SK-N-SH (cell line): Measurements from ENCODE around the gene BCO2. TPM values are rescaled to one million over a fixed set of nuclear protein-coding genes. Genes with fewer than 3 reads are reported as not detected.

Experiments used
- CTCF ChIA-PET: fragments of 300-600, 350-600 bp; formaldehyde crosslinking; extraction: SDS; loops from one replicate; lab custom pipeline; 2021; lab: Yijun Ruan, JAX
- POLR2A ChIA-PET: fragments of 350-600 bp; sonication (Branson Sonifier 250); formaldehyde crosslinking; extraction: SDS; loops from one replicate; lab custom pipeline; 2020; ENCODE audit warnings: antibody characterized with exemption, inconsistent platforms; lab: Yijun Ruan, JAX
- DNase-seq: peaks from one replicate; pipeline ENCODE4 v3.0.0; 2012
- H2AFZ ChIP-seq: fragments of 200-600 bp; sonication (generic); 2 replicates; pipeline ENCODE4 v1.8.1; 2016; ENCODE audit warnings: antibody characterized with exemption, mild to moderate bottlenecking, low read depth
- H3F3A ChIP-seq: fragments of 200-600 bp; sonication (generic); replicated peaks from 2 replicates; pipeline ENCODE3; 2016; ENCODE audit warnings: antibody characterized with exemption, mild to moderate bottlenecking; ENCODE audit not compliant: insufficient read depth
- H3K27ac ChIP-seq, 2 experiments: fragments of 200-500 bp in 1 of 2; fragments of 200-600 bp in 1 of 2; sonication (Bioruptor generic) in 1 of 2; sonication (generic), shearing (Covaris generic) in 1 of 2; 2 replicates each; pipeline versions ENCODE4 v1.5.1 to v1.6.1; 2014 to 2016; ENCODE audit warnings: low read depth in 2 of 2, inconsistent platforms in 1 of 2, low read length in 1 of 2, mild to moderate bottlenecking in 1 of 2, mixed read lengths in 1 of 2
- H3K27me3 ChIP-seq: fragments of 200-600 bp; sonication (generic), shearing (Covaris generic); 2 replicates; pipeline ENCODE4 v1.6.1; 2016; ENCODE audit warnings: mixed run types; ENCODE audit not compliant: insufficient read depth
- H3K36me3 ChIP-seq, 2 experiments: fragments of 200-500 bp in 1 of 2; fragments of 200-600 bp in 1 of 2; sonication (Bioruptor generic) in 1 of 2; sonication (generic) in 1 of 2; replicated peaks in 1 of 2; 2 replicates each; pipeline versions ENCODE3 to v1.5.1; 2014 to 2016; ENCODE audit warnings: low read length in 1 of 2, mild to moderate bottlenecking in 1 of 2; ENCODE audit not compliant: insufficient read depth in 2 of 2, control insufficient read depth in 1 of 2
- H3K4me1 ChIP-seq, 2 experiments: fragments of 200-500 bp in 1 of 2; fragments of 200-600 bp in 1 of 2; sonication (Bioruptor generic) in 1 of 2; sonication (generic), shearing (Covaris generic) in 1 of 2; 2 replicates each; pipeline versions ENCODE4 v1.5.1 to v1.6.1; 2014 to 2016; ENCODE audit warnings: low read depth in 1 of 2, low read length in 1 of 2, mixed run types in 1 of 2; ENCODE audit not compliant: insufficient read depth in 2 of 2, control insufficient read depth in 1 of 2
- H3K4me2 ChIP-seq: fragments of 200-600 bp; sonication (generic), shearing (Covaris generic); 2 replicates; pipeline ENCODE4 v1.6.1; 2017; ENCODE audit warnings: mixed run types
- H3K4me3 ChIP-seq, 2 experiments: fragments of 200-500 bp in 1 of 2; fragments of 200-600 bp in 1 of 2; sonication (Bioruptor generic) in 1 of 2; sonication (generic), shearing (Covaris generic) in 1 of 2; 2 replicates each; pipeline versions ENCODE4 v1.5.1 to v1.8.1; 2014 to 2016; ENCODE audit warnings: low read depth in 2 of 2, inconsistent platforms in 1 of 2, low read length in 1 of 2, mild to moderate bottlenecking in 1 of 2, mixed read lengths in 1 of 2, moderate library complexity in 1 of 2
- H3K79me2 ChIP-seq: fragments of 200-600 bp; sonication (generic); 2 replicates; pipeline ENCODE4 v1.8.1; 2017; ENCODE audit warnings: mild to moderate bottlenecking; ENCODE audit not compliant: insufficient read depth
- H3K9ac ChIP-seq: fragments of 200-600 bp; sonication (generic); 2 replicates; pipeline ENCODE4 v1.6.1; 2017; ENCODE audit warnings: mixed run types
- H3K9me2 ChIP-seq: fragments of 200-600 bp; sonication (generic); 2 replicates; pipeline ENCODE4 v1.6.1; 2017; ENCODE audit warnings: mixed run types
- H3K9me3 ChIP-seq: fragments of 200-600 bp; sonication (generic); 2 replicates; pipeline ENCODE4 v1.6.1; 2017; ENCODE audit warnings: mixed run types, mild to moderate bottlenecking, moderate library complexity
- H4K20me1 ChIP-seq: fragments of 200-600 bp; sonication (generic); 2 replicates; pipeline ENCODE4 v1.6.1; 2017; ENCODE audit warnings: mild to moderate bottlenecking, mixed run types; ENCODE audit not compliant: insufficient read depth
- CHD2 ChIP-seq: fragments of 150-350 bp; IDR thresholded peaks from 2 replicates; pipeline ENCODE4 v1.6.1; 2018; ENCODE audit warnings: low read length; ENCODE audit not compliant: partially characterized antibody
- ELF1 ChIP-seq: IDR thresholded peaks from 2 replicates; pipeline ENCODE4 v1.4.0; 2012
- JUND ChIP-seq: IDR thresholded peaks from 2 replicates; pipeline ENCODE4 v1.4.0; 2012
- MXI1 ChIP-seq: IDR thresholded peaks from 2 replicates; pipeline ENCODE4 v1.6.1; 2012; ENCODE audit warnings: mild to moderate bottlenecking, low read depth, low read length, improper control_type of control experiment
- NFIC ChIP-seq: IDR thresholded peaks from 2 replicates; pipeline ENCODE4 v1.4.0; 2012; ENCODE audit warnings: borderline replicate concordance
- NRF1 ChIP-seq: IDR thresholded peaks from 2 replicates; pipeline ENCODE4 v1.6.1; 2012; ENCODE audit warnings: low read depth, mild to moderate bottlenecking, low read length
- RCOR1 ChIP-seq: fragments of 150-350 bp; IDR thresholded peaks from 2 replicates; pipeline ENCODE4 v1.6.1; 2017; ENCODE audit warnings: antibody characterized with exemption, low read length
- RFX5 ChIP-seq: IDR thresholded peaks from 2 replicates; pipeline ENCODE4 v1.6.1; 2012; ENCODE audit warnings: mild to moderate bottlenecking, improper control_type of control experiment, low read length
- SIN3A ChIP-seq: IDR thresholded peaks from 2 replicates; pipeline ENCODE4 v1.6.1; 2012; ENCODE audit warnings: low read depth, mild to moderate bottlenecking, low read length, moderate library complexity, borderline replicate concordance
- TCF12 ChIP-seq: IDR thresholded peaks from 2 replicates; pipeline ENCODE4 v1.4.0; 2012
- TEAD4 ChIP-seq: IDR thresholded peaks from 2 replicates; pipeline ENCODE4 v1.4.0; 2012; ENCODE audit warnings: mild to moderate bottlenecking, borderline replicate concordance; ENCODE audit not compliant: insufficient read depth
- WGBS: methylation state at CpG from one replicate; pipeline ENCODE4 v1.1.6; 2017; ENCODE audit warnings: low lambda C conversion rate; 5-methylcytosine and 5-hydroxymethylcytosine counted together
- polyA plus RNA-seq, 3 experiments: library from polyadenylated mRNA; depleted of rRNA; stranded (reverse); fragments of >200 nt; gene quantifications; 2 replicates each; pipeline ENCODE4 v1.2.3, GENCODE V29; 2012
- TF ChIP-seq, protein P1 (sequence below): fragments of 150-350 bp; IDR thresholded peaks from 2 replicates; pipeline ENCODE4 v1.6.1; 2017; ENCODE audit warnings: antibody characterized with exemption, low read length, low read depth, borderline replicate concordance
- TF ChIP-seq, protein P2 (sequence below): IDR thresholded peaks from 2 replicates; pipeline ENCODE4 v1.4.0; 2012; ENCODE audit warnings: low read depth

Gene BCO2
- polyA plus RNA-seq, 1 of the 3 experiments (the other 2 are of a cell fraction): 0.87 TPM

DNA sequence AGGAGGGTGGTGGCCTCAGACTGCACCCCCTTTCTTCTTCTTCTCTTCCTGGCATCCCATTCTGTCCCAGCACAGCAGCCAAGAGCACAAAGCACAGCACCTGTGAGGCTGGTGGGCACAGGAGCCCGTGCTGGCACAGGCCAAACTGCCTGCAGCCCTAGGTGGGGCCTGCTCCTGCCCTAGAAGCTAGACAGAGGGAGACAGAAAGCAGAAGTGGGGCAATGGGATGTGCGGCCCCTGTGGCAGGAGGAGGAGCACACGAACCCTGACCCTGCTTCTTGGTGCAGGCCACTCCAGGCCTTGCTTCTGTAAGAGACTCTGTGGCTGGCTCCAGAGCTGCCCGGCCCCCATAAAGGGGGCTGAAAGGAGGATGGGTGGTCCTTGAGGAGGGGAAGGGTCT is 47.0 kb downstream of the BCO2 start:
- Histone ChIP-seq H3K79me2 (peaks cover 8% of the 10 kb centered on the region), H3K9me2 (no peaks in the 10 kb centered on the region), H3K4me2 (no peak overlapping the region), H2AFZ (no peak overlapping the region), H3K27me3 (no peaks in the 10 kb centered on the region), H3K9me3 (no peaks in the 10 kb centered on the region), H4K20me1 (no peaks in the 10 kb centered on the region), H3K4me3 (no peak overlapping the region), H3K9ac (no peak overlapping the region), H3F3A (no peaks in the 10 kb centered on the region), H3K36me3 (no peaks in the 10 kb centered on the region), H3K27ac (no peak overlapping the region; a peak in 1 of 4 replicates), H3K4me1 (peaks cover 5 to 29% of the 10 kb centered on the region in 2 experiments; a peak in 3 of 4 replicates)
- POLR2A ChIA-PET: no interaction called here
- TF ChIP-seq, protein P1, sequence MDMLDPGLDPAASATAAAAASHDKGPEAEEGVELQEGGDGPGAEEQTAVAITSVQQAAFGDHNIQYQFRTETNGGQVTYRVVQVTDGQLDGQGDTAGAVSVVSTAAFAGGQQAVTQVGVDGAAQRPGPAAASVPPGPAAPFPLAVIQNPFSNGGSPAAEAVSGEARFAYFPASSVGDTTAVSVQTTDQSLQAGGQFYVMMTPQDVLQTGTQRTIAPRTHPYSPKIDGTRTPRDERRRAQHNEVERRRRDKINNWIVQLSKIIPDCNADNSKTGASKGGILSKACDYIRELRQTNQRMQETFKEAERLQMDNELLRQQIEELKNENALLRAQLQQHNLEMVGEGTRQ: no peak
- no peak for TF ChIP-seq MXI1
- TF ChIP-seq TCF12: no peak
- no peak for TF ChIP-seq TEAD4
- TF ChIP-seq NRF1: no peak
- DNase-seq: no peak
- CTCF ChIA-PET: interaction anchor here (1.0 to 17.1 kb wide), 5 partner anchors 14 to 1067 kb away, joined by 3 to 620 read pairs (median 7); partner anchors contain the start of gene PLET1
- WGBS: 90% methylated on average over 3 of the region's 4 CpGs

DNA sequence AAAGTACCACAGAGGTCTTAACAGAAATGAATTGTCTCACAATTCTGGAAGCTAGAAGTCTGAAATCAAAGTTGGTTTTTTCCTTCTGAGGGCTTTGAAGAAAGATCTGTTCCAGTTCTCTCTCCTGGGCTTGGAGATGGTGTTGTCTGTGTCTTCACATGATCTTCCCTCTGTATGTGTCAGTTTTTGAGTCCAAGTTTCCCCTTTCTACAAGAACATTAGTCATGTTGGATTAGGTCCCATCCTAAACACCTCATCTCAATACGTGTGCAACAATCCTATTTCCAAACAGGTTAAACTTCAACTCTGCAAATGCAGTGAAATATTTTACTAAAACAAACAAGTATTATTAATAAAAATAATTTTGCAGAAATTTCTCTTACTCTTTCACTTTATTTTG is 47.8 kb downstream of the BCO2 start:
- Histone ChIP-seq H3K9me2 (no peaks in the 10 kb centered on the region), H3K27me3 (no peaks in the 10 kb centered on the region), H3K4me3 (no peak overlapping the region), H3F3A (no peaks in the 10 kb centered on the region), H3K4me1 (peaks cover 11 to 34% of the 10 kb centered on the region in 2 experiments; a peak in 3 of 4 replicates), H4K20me1 (no peaks in the 10 kb centered on the region), H2AFZ (no peak overlapping the region), H3K27ac (peak overlapping the region in 1 of 2 experiments; percentile 53; a peak in 2 of 4 replicates), H3K36me3 (peaks cover under 1% of the 10 kb centered on the region in 2 experiments), H3K9ac (no peak overlapping the region), H3K9me3 (no peaks in the 10 kb centered on the region), H3K4me2 (no peak overlapping the region), H3K79me2 (peaks cover 17% of the 10 kb centered on the region)
- DNase-seq: no peak
- TF ChIP-seq CHD2 (no peak), RCOR1 (no peak), NFIC (no peak), SIN3A (no peak), JUND (no peak), ELF1 (no peak), TCF12 (no peak), RFX5 (no peak)
- TF ChIP-seq, protein P2, sequence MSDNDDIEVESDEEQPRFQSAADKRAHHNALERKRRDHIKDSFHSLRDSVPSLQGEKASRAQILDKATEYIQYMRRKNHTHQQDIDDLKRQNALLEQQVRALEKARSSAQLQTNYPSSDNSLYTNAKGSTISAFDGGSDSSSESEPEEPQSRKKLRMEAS: no peak
- ChIA-PET POLR2A (no interaction called here), CTCF (interaction anchor here (1.1 to 17.1 kb wide), 4 partner anchors 52 to 332 kb away, joined by 3 to 620 read pairs (median 5); partner anchors contain the start of gene PLET1)
- 46% methylated on average over 1 of the region's 1 CpG for WGBS
